OCI-LY7 (cell line): ENCODE measurements around the gene TMEFF1. TPM values are rescaled to one million over a fixed set of nuclear protein-coding genes. Genes with fewer than 3 reads are reported as not detected.

Source experiments
- BruUV-seq: library from RNA; stranded (reverse); fragments of 400-500 nt; replicated peaks from 2 replicates; lab custom pipeline; 2021; lab: Mats Ljungman, UMichigan
- CTCF ChIA-PET: fragments of 300-600 bp; sonication (Branson Sonifier 250); formaldehyde crosslinking; loops from one replicate; lab custom pipeline; 2022; ENCODE audit warnings: antibody characterized with exemption; ENCODE audit not compliant: unreplicated experiment; lab: Charles Lee
- POLR2A ChIA-PET: fragments of 300-600 bp; sonication (Branson Sonifier 250); formaldehyde crosslinking; loops from one replicate; lab custom pipeline; 2022; ENCODE audit warnings: antibody characterized with exemption; lab: Charles Lee
- DNase-seq: peaks from one replicate; pipeline ENCODE4 v3.0.0-alpha.2; 2015; ENCODE audit warnings: low spot score
- H2AFZ ChIP-seq: fragments of 200-600 bp; sonication (generic), shearing (Covaris generic); 2 replicates; pipeline ENCODE4 v1.6.1; 2014; ENCODE audit warnings: mild to moderate bottlenecking, antibody characterized with exemption, low read length, moderate library complexity
- H3K27ac ChIP-seq: fragments of 200-600 bp; sonication (generic); 2 replicates; pipeline ENCODE4 v1.5.1; 2014; ENCODE audit warnings: mixed run types, low read depth, mild to moderate bottlenecking, moderate library complexity, low read length, inconsistent platforms; ENCODE audit not compliant: poor library complexity, severe bottlenecking
- H3K36me3 ChIP-seq: fragments of 200-600 bp; sonication (generic); 2 replicates; pipeline ENCODE4 v1.6.1; 2014; ENCODE audit warnings: mild to moderate bottlenecking, antibody characterized with exemption, low read length, moderate library complexity, mixed read lengths; ENCODE audit not compliant: insufficient read depth
- H3K4me1 ChIP-seq: fragments of 200-600 bp; sonication (generic); 2 replicates; pipeline ENCODE4 v1.5.1; 2014; ENCODE audit warnings: mild to moderate bottlenecking, low read length; ENCODE audit not compliant: insufficient read depth, poor library complexity, severe bottlenecking
- H3K4me2 ChIP-seq: fragments of 200-600 bp; sonication (generic); 2 replicates; pipeline ENCODE4 v1.6.1; 2014; ENCODE audit warnings: mild to moderate bottlenecking, low read length
- H3K4me3 ChIP-seq: fragments of 200-600 bp; sonication (generic); 2 replicates; pipeline ENCODE4 v1.5.1; 2014; ENCODE audit warnings: mild to moderate bottlenecking, low read depth, low read length; ENCODE audit not compliant: poor library complexity, severe bottlenecking
- H3K79me2 ChIP-seq: fragments of 200-600 bp; sonication (generic); 2 replicates; pipeline ENCODE4 v1.6.1; 2016; ENCODE audit warnings: low read depth, mild to moderate bottlenecking, low read length, moderate library complexity, mixed read lengths; ENCODE audit not compliant: insufficient read depth
- H3K9me2 ChIP-seq: fragments of 200-600 bp; sonication (generic); 2 replicates; pipeline ENCODE4 v1.6.1; 2016; ENCODE audit warnings: mild to moderate bottlenecking, low read length, mixed read lengths; ENCODE audit not compliant: insufficient read depth
- H3K9me3 ChIP-seq: fragments of 200-600 bp; sonication (generic); 2 replicates; pipeline ENCODE4 v1.6.1; 2014; ENCODE audit warnings: mild to moderate bottlenecking, mixed run types, low read length, mixed read lengths
- H4K20me1 ChIP-seq: fragments of 200-600 bp; sonication (generic); 2 replicates; pipeline ENCODE4 v1.6.1; 2014; ENCODE audit warnings: mild to moderate bottlenecking, antibody characterized with exemption, low read length, moderate library complexity, mixed read lengths; ENCODE audit not compliant: insufficient read depth
- CTCF ChIP-seq: fragments of 200-600 bp; sonication (generic); conservative IDR thresholded peaks from 2 replicates; pipeline ENCODE4 v1.5.1; 2014; ENCODE audit warnings: mild to moderate bottlenecking, antibody characterized with exemption, low read length, moderate library complexity, mixed read lengths
- EZH2phosphoT487 ChIP-seq: fragments of 200-600 bp; sonication (generic); IDR thresholded peaks from 2 replicates; pipeline ENCODE4 v1.6.1; 2018; ENCODE audit warnings: low read depth, borderline replicate concordance, mild to moderate bottlenecking, mixed run types, antibody characterized with exemption, low read length, moderate library complexity, mixed read lengths
- intact Hi-C: fragments of 100-400 bp; cut with micrococcal nuclease; formaldehyde crosslinking; loops from one replicate; pipeline ENCODE4 v1.10.0; 2022; ENCODE audit not compliant: unreplicated experiment
- total RNA-seq, 2 experiments: library from RNA; depleted of rRNA in 1 of 2; stranded (reverse); fragments of >200 nt in 1 of 2; shearing (Covaris generic) in 1 of 2; gene quantifications; 2 replicates each; pipeline ENCODE4 v1.2.3, GENCODE V29; 2014 to 2022

The TMEFF1 gene
- total RNA-seq, 2 experiments from 2014 or later: 3.6 to 4.7 TPM

GRCh38 chr9:100455470-100455869, 17.5 kb upstream of the TMEFF1 start:
- CTCF ChIA-PET: no interaction called here
- H3K79me2 ChIP-seq: no peaks in the 10 kb centered on the region
- H3K27ac ChIP-seq: no peak overlapping the region
- H3K4me1 ChIP-seq: no peaks in the 10 kb centered on the region
- H3K4me3 ChIP-seq: no peak overlapping the region
- no TSS peak for BruUV-seq
- H3K9me2 ChIP-seq: no peaks in the 10 kb centered on the region
- intact Hi-C loops: no loop called here
- H2AFZ ChIP-seq: no peak overlapping the region
- TF ChIP-seq EZH2phosphoT487 (no peak), CTCF (no peak)
- no peaks in the 10 kb centered on the region for H4K20me1 ChIP-seq
- no peak overlapping the region for H3K4me2 ChIP-seq
- POLR2A ChIA-PET: no interaction called here
- DNase-seq: no peak
- H3K9me3 ChIP-seq: peaks cover 8% of the 10 kb centered on the region; the same call in 1 of the 2 replicates
- H3K36me3 ChIP-seq: peaks cover 29% of the 10 kb centered on the region

- POLR2A ChIA-PET: no interaction called here
- H4K20me1 ChIP-seq: no peaks in the 10 kb centered on the region
These were observed 15.4 kb upstream of the TMEFF1 start for GRCh38 chr9:100457517-100457916.

More at GRCh38 chr9:100457517-100457916, 15.4 kb upstream of the TMEFF1 start:
- H3K4me1 ChIP-seq: no peaks in the 10 kb centered on the region
- H3K27ac ChIP-seq: no peak overlapping the region
- no TSS peak for BruUV-seq
- intact Hi-C loops: no loop called here
- no peak overlapping the region for H2AFZ ChIP-seq
- H3K36me3 ChIP-seq: peaks cover 12% of the 10 kb centered on the region
- CTCF ChIA-PET: no interaction called here
- no peak for DNase-seq
- H3K9me2 ChIP-seq: no peaks in the 10 kb centered on the region
- peaks cover 8% of the 10 kb centered on the region; the same call in 1 of the 2 replicates for H3K9me3 ChIP-seq
- H3K4me3 ChIP-seq: no peak overlapping the region
- no peak overlapping the region for H3K4me2 ChIP-seq
- no peaks in the 10 kb centered on the region for H3K79me2 ChIP-seq
- TF ChIP-seq EZH2phosphoT487 (no peak), CTCF (no peak)
